CD8-positive, alpha-beta memory T cell (primary cell): ENCODE results near the gene OTOA. TPM values are rescaled to one million over a fixed set of nuclear protein-coding genes. Genes with fewer than 3 reads are reported as not detected.
"Not testable (repeated sequence)": the region's sequence is repeated elsewhere in the genome, so short reads cannot be mapped to it uniquely, and the experiment has no call there.

Experiments
- CTCF ChIA-PET: fragments of 350-600 bp; sonication (Branson Sonifier 250); formaldehyde crosslinking; loops from one replicate; lab custom pipeline; 2021; ENCODE audit warnings: antibody characterized with exemption; lab: Charles Lee
- POLR2A ChIA-PET: fragments of 350-600 bp; sonication (Branson Sonifier 250); formaldehyde crosslinking; loops from one replicate; lab custom pipeline; 2021; ENCODE audit warnings: antibody characterized with exemption; lab: Charles Lee
- DNase-seq, 5 donors: peaks; one replicate each; pipeline versions ENCODE4 v3.0.0 to v3.0.0-alpha.2; 2020 to 2022; ENCODE audit warnings: mixed read lengths in 1 of 5
- H3K27ac ChIP-seq: one replicate; pipeline ENCODE4 v1.7.0; 2013; ENCODE audit warnings: low read depth, mild to moderate bottlenecking, low read length, moderate library complexity
- H3K27me3 ChIP-seq: 2 replicates; pipeline ENCODE4 v1.7.0; 2013; ENCODE audit warnings: low read length, mild to moderate bottlenecking; ENCODE audit not compliant: insufficient read depth, poor library complexity, severe bottlenecking
- H3K36me3 ChIP-seq: 2 replicates; pipeline ENCODE4 v1.7.0; 2013; ENCODE audit warnings: mild to moderate bottlenecking, low read length, moderate library complexity; ENCODE audit not compliant: insufficient read depth
- H3K4me1 ChIP-seq: 2 replicates; pipeline ENCODE4 v1.7.0; 2013; ENCODE audit warnings: mild to moderate bottlenecking, low read length, moderate library complexity; ENCODE audit not compliant: insufficient read depth
- H3K4me3 ChIP-seq: 2 replicates; pipeline ENCODE4 v1.7.0; 2013; ENCODE audit warnings: mild to moderate bottlenecking, low read length
- H3K9me3 ChIP-seq: 2 replicates; pipeline ENCODE4 v1.7.0; 2013; ENCODE audit warnings: mild to moderate bottlenecking, low read length
- H3K27ac Mint-ChIP-seq, 8 donors: one replicate each; pipeline ENCODE4 v1.8.0; 2020 to 2021; ENCODE audit warnings: mixed read lengths in 8 of 8, mild to moderate bottlenecking in 6 of 8, inconsistent platforms in 3 of 8, moderate library complexity in 3 of 8
- H3K27me3 Mint-ChIP-seq, 2 donors: one replicate each; pipeline ENCODE4 v1.8.0; 2020 to 2021; ENCODE audit warnings: mixed read lengths in 2 of 2, mild to moderate bottlenecking in 1 of 2, moderate library complexity in 1 of 2
- H3K36me3 Mint-ChIP-seq, 3 donors: one replicate each; pipeline ENCODE4 v1.8.0; 2020 to 2021; ENCODE audit warnings: mixed read lengths in 3 of 3, inconsistent platforms in 1 of 3, mild to moderate bottlenecking in 1 of 3
- H3K4me1 Mint-ChIP-seq, 3 donors: one replicate each; pipeline ENCODE4 v1.8.0; 2020 to 2021; ENCODE audit warnings: mixed read lengths in 3 of 3, inconsistent platforms in 1 of 3, mild to moderate bottlenecking in 1 of 3
- H3K4me3 Mint-ChIP-seq, 7 donors: one replicate each; pipeline ENCODE4 v1.8.0; 2020 to 2021; ENCODE audit warnings: mixed read lengths in 7 of 7, mild to moderate bottlenecking in 6 of 7, moderate library complexity in 4 of 7, inconsistent platforms in 2 of 7
- H3K9me3 Mint-ChIP-seq, 5 donors: one replicate each; pipeline ENCODE4 v1.8.0; 2020 to 2022; ENCODE audit warnings: mixed read lengths in 5 of 5, mild to moderate bottlenecking in 3 of 5, moderate library complexity in 2 of 5, inconsistent platforms in 1 of 5
- polyA plus RNA-seq: library from polyadenylated mRNA; unstranded; fragments of 300-500 nt; fragmentation: Illumina TruSeq; gene quantifications from one replicate; pipeline ENCODE4 v1.2.3, GENCODE V29; 2021
- total RNA-seq, 2 experiments: library from RNA; stranded (reverse); gene quantifications; one replicate each; pipeline ENCODE4 v1.2.3, GENCODE V29; 2021

Gene OTOA
- total and polyA plus RNA-seq, 3 experiments from 2014 or later, result 0.09 TPM; not detected in 1

GRCh38 chr16:21625026-21625425 is 38.7 kb upstream of the OTOA start:
- ChIA-PET CTCF (no interaction called here), POLR2A (no interaction called here)
- no peak for DNase-seq
- H3K27me3 ChIP-seq, result no peaks in the 10 kb centered on the region
- peaks cover 30% of the 10 kb centered on the region for H3K4me1 ChIP-seq
- peaks cover 8 to 74% (median 19%) of the 10 kb centered on the region in 3 donors for H3K36me3 Mint-ChIP-seq
- H3K4me3 Mint-ChIP-seq, result no peak overlapping the region
- H3K27ac ChIP-seq, result no peak overlapping the region
- no peaks in the 10 kb centered on the region for H3K27me3 Mint-ChIP-seq
- no peak overlapping the region for H3K4me3 ChIP-seq
- peak overlapping the region in 4 of 8 donors; percentile 2 to 51 (median 9) for H3K27ac Mint-ChIP-seq
- H3K9me3 ChIP-seq, result no peaks in the 10 kb centered on the region
- peaks cover 38 to 66% (median 51%) of the 10 kb centered on the region in 3 donors for H3K4me1 Mint-ChIP-seq
- H3K9me3 Mint-ChIP-seq, result no peaks in the 10 kb centered on the region
- H3K36me3 ChIP-seq, result peaks cover 22% of the 10 kb centered on the region

GRCh38 chr16:21626659-21627277 is 37.0 kb upstream of the OTOA start:
- peaks cover 14% of the 10 kb centered on the region for H3K4me1 ChIP-seq
- no peaks in the 10 kb centered on the region for H3K27me3 ChIP-seq
- CTCF ChIA-PET, result no interaction called here
- Mint-ChIP-seq H3K27me3 (no peaks in the 10 kb centered on the region), H3K4me3 (peak overlapping the region in 6 of 7 donors; percentile 34 to 69 (median 40)), H3K9me3 (no peaks in the 10 kb centered on the region), H3K27ac (peak overlapping the region; percentile 50 to 96 (median 77)), H3K4me1 (peaks cover 26 to 50% (median 36%) of the 10 kb centered on the region in 3 donors), H3K36me3 (peaks cover 8 to 77% (median 19%) of the 10 kb centered on the region in 3 donors)
- no peak overlapping the region for H3K27ac ChIP-seq
- peak in 1 of 5 donors; percentile 25 for DNase-seq
- H3K4me3 ChIP-seq, result no peak overlapping the region
- no peaks in the 10 kb centered on the region for H3K9me3 ChIP-seq
- H3K36me3 ChIP-seq, result peaks cover 22% of the 10 kb centered on the region
- POLR2A ChIA-PET, result interaction anchor here (0.8 to 1.2 kb wide), 2 partner anchors 26 to 28 kb away, joined by 3 read pairs; no protein-coding TSS in a partner anchor

GRCh38 chr16:21628121-21628726 is 35.5 kb upstream of the OTOA start:
- Mint-ChIP-seq H3K4me1 (peaks cover 24 to 39% (median 26%) of the 10 kb centered on the region in 3 donors), H3K9me3 (no peaks in the 10 kb centered on the region), H3K27ac (peak overlapping the region in 5 of 8 donors; percentile 5 to 73 (median 60)), H3K27me3 (no peaks in the 10 kb centered on the region), H3K4me3 (peak overlapping the region in 1 of 7 donors; percentile 36), H3K36me3 (peaks cover 8 to 77% (median 18%) of the 10 kb centered on the region in 3 donors)
- ChIA-PET CTCF (no interaction called here), POLR2A (no interaction called here)
- H3K36me3 ChIP-seq, result peaks cover 20% of the 10 kb centered on the region
- H3K27me3 ChIP-seq, result no peaks in the 10 kb centered on the region
- H3K4me3 ChIP-seq, result no peak overlapping the region
- H3K27ac ChIP-seq, result no peak overlapping the region
- no peak for DNase-seq
- peaks cover 14% of the 10 kb centered on the region for H3K4me1 ChIP-seq
- H3K9me3 ChIP-seq, result no peaks in the 10 kb centered on the region

GRCh38 chr16:21628772-21629171 is 35.0 kb upstream of the OTOA start:
- peaks cover 18% of the 10 kb centered on the region for H3K36me3 ChIP-seq
- H3K4me1 ChIP-seq, result peaks cover 14% of the 10 kb centered on the region
- peak overlapping the region in 3 of 8 donors; percentile 13 to 42 (median 38) for H3K27ac Mint-ChIP-seq
- H3K9me3 ChIP-seq, result no peaks in the 10 kb centered on the region
- peaks cover 21 to 35% (median 23%) of the 10 kb centered on the region in 3 donors for H3K4me1 Mint-ChIP-seq
- no peak overlapping the region for H3K4me3 Mint-ChIP-seq
- H3K27me3 ChIP-seq, result no peaks in the 10 kb centered on the region
- H3K27ac ChIP-seq, result no peak overlapping the region
- H3K4me3 ChIP-seq, result no peak overlapping the region
- POLR2A ChIA-PET, result no interaction called here
- H3K36me3 Mint-ChIP-seq, result peaks cover 8 to 76% (median 16%) of the 10 kb centered on the region in 3 donors
- DNase-seq, result no peak
- no peaks in the 10 kb centered on the region for H3K9me3 Mint-ChIP-seq
- CTCF ChIA-PET, result no interaction called here
- H3K27me3 Mint-ChIP-seq, result no peaks in the 10 kb centered on the region

- Mint-ChIP-seq H3K36me3 (peaks cover 8 to 77% (median 15%) of the 10 kb centered on the region in 3 donors), H3K4me1 (peaks cover 18 to 29% (median 22%) of the 10 kb centered on the region in 3 donors), H3K27ac (peak overlapping the region in 1 of 8 donors; percentile 50)
- H3K9me3 Mint-ChIP-seq, H3K27ac ChIP-seq, H3K4me3 ChIP-seq, H3K27me3 Mint-ChIP-seq, H3K9me3 ChIP-seq, POLR2A ChIA-PET, H3K27me3 ChIP-seq, H3K4me3 Mint-ChIP-seq, DNase-seq: not testable (repeated sequence)
- CTCF ChIA-PET, result interaction anchor here (1.8 kb wide), 1 partner anchor 11 kb away, joined by 5 read pairs; no protein-coding TSS in a partner anchor
- Histone ChIP-seq H3K36me3 (peaks cover 16% of the 10 kb centered on the region), H3K4me1 (peaks cover 14% of the 10 kb centered on the region)
Measured at GRCh38 chr16:21629616-21630539, 33.9 kb upstream of the OTOA start.

- Mint-ChIP-seq H3K27ac (peak overlapping the region in 1 of 8 donors; percentile 47), H3K36me3 (peaks cover 8 to 78% (median 15%) of the 10 kb centered on the region in 3 donors), H3K4me1 (peaks cover 15 to 20% (median 17%) of the 10 kb centered on the region in 3 donors)
- H3K4me3 ChIP-seq, DNase-seq, H3K9me3 Mint-ChIP-seq, H3K27me3 Mint-ChIP-seq, H3K9me3 ChIP-seq, POLR2A ChIA-PET, H3K4me3 Mint-ChIP-seq, H3K27me3 ChIP-seq, H3K36me3 ChIP-seq, H3K27ac ChIP-seq: not testable (repeated sequence)
- CTCF ChIA-PET, result interaction anchor here (1.8 kb wide), 1 partner anchor 10 kb away, joined by 5 read pairs; no protein-coding TSS in a partner anchor
- peaks cover 13% of the 10 kb centered on the region for H3K4me1 ChIP-seq
Measured at GRCh38 chr16:21630866-21631265, 32.9 kb upstream of the OTOA start.

GRCh38 chr16:21631376-21631775 is 32.4 kb upstream of the OTOA start:
- POLR2A ChIA-PET, H3K27ac ChIP-seq, H3K27me3 Mint-ChIP-seq, H3K36me3 ChIP-seq, H3K4me3 Mint-ChIP-seq, H3K9me3 ChIP-seq, H3K27ac Mint-ChIP-seq, H3K4me3 ChIP-seq, H3K4me1 ChIP-seq, DNase-seq, H3K9me3 Mint-ChIP-seq, H3K27me3 ChIP-seq: not testable (repeated sequence)
- CTCF ChIA-PET, result interaction anchor here (1.8 kb wide), 1 partner anchor 9 kb away, joined by 5 read pairs; no protein-coding TSS in a partner anchor
- Mint-ChIP-seq H3K4me1 (peaks cover 14 to 18% (median 17%) of the 10 kb centered on the region in 3 donors), H3K36me3 (peaks cover 8 to 79% (median 12%) of the 10 kb centered on the region in 3 donors)
